ENCODE results near the gene PPARG. TPM values are rescaled to one million over a fixed set of nuclear protein-coding genes. Genes with fewer than 3 reads are reported as not detected.
"Not testable (repeated sequence)": the region's sequence is repeated elsewhere in the genome, so short reads cannot be mapped to it uniquely, and the experiment has no call there.

PPARG gene
- total RNA-seq, 5 donors from 2014 or later (not counting 1 experiment from before 2014, with no cell fraction given) = 0.35 to 0.69 (median 0.63) TPM; not detected in 2

GRCh38 chr3:12444582-12445471 lies 156.0 kb downstream of the PPARG start:
- ChIA-PET CTCF (no interaction called here), POLR2A (no interaction called here)
- Mint-ChIP-seq H3K4me1 (no peaks in the 10 kb centered on the region), H3K27me3 (peaks cover 12 to 19% of the 10 kb centered on the region in 2 donors), H3K36me3 (no peaks in the 10 kb centered on the region), H3K27ac (no peak overlapping the region), H3K9me3 (no peaks in the 10 kb centered on the region), H3K4me3 (no peak overlapping the region)
- 75% methylated on average over 15 of the region's 24 CpGs for WGBS (ENCODE audit: insufficient coverage)
- Histone ChIP-seq H3K27me3 (replicated peaks in 1 of 2; ENCODE audit: control insufficient read depth in 2 of 2, extremely low read depth in 1 of 2, insufficient read depth in 2 of 2, low read length in 1 of 2) (peaks cover 0 to 22% of the 10 kb centered on the region in 2 experiments), H3K36me3 (ENCODE audit: control insufficient read depth in 2 of 2, extremely low read depth in 1 of 2, insufficient read depth in 1 of 2, low read length in 1 of 2) (no peaks in the 10 kb centered on the region), H3K27ac (ENCODE audit: low read length) (no peak overlapping the region), H3K4me3 (ENCODE audit: control insufficient read depth in 1 of 2, extremely low read depth in 1 of 2, low read length in 1 of 2) (no peak overlapping the region), H3K4me1 (ENCODE audit: control insufficient read depth in 1 of 2, extremely low read depth in 1 of 2, insufficient read depth in 2 of 2, low read length in 2 of 2) (no peaks in the 10 kb centered on the region), H3K9me3 (no peaks in the 10 kb centered on the region)
- ATAC-seq (replicated peaks in 1 of 4) (no peak), DNase-seq (no peak)

GRCh38 chr3:12445523-12446240 lies 156.8 kb downstream of the PPARG start:
- Mint-ChIP-seq H3K27me3 (peaks cover 12 to 19% of the 10 kb centered on the region in 2 donors), H3K4me3 (no peak overlapping the region), H3K4me1 (no peaks in the 10 kb centered on the region), H3K36me3 (no peaks in the 10 kb centered on the region), H3K27ac (no peak overlapping the region), H3K9me3 (no peaks in the 10 kb centered on the region)
- no peaks in the 10 kb centered on the region for H3K9me3 ChIP-seq
- H3K4me1 ChIP-seq (ENCODE audit: control insufficient read depth in 1 of 2, extremely low read depth in 1 of 2, insufficient read depth in 2 of 2, low read length in 2 of 2) = no peaks in the 10 kb centered on the region
- no peak overlapping the region for H3K4me3 ChIP-seq (ENCODE audit: control insufficient read depth in 1 of 2, extremely low read depth in 1 of 2, low read length in 1 of 2)
- CTCF ChIA-PET = no interaction called here
- POLR2A ChIA-PET = no interaction called here
- H3K36me3 ChIP-seq (ENCODE audit: control insufficient read depth in 2 of 2, extremely low read depth in 1 of 2, insufficient read depth in 1 of 2, low read length in 1 of 2) = no peaks in the 10 kb centered on the region
- ATAC-seq (replicated peaks in 1 of 4) (no peak), DNase-seq (no peak)
- H3K27ac ChIP-seq (ENCODE audit: low read length) = no peak overlapping the region
- peaks cover 0 to 22% of the 10 kb centered on the region in 2 experiments for H3K27me3 ChIP-seq (replicated peaks in 1 of 2; ENCODE audit: control insufficient read depth in 2 of 2, extremely low read depth in 1 of 2, insufficient read depth in 2 of 2, low read length in 1 of 2)
- 83% methylated on average over 5 of the region's 8 CpGs for WGBS (ENCODE audit: insufficient coverage)

GRCh38 chr3:12446298-12446697 lies 157.4 kb downstream of the PPARG start:
- Mint-ChIP-seq H3K4me1 (no peaks in the 10 kb centered on the region), H3K9me3 (no peaks in the 10 kb centered on the region), H3K27ac (no peak overlapping the region), H3K4me3 (no peak overlapping the region), H3K36me3 (no peaks in the 10 kb centered on the region), H3K27me3 (peaks cover 12 to 19% of the 10 kb centered on the region in 2 donors)
- Histone ChIP-seq H3K4me3 (ENCODE audit: control insufficient read depth in 1 of 2, extremely low read depth in 1 of 2, low read length in 1 of 2) (no peak overlapping the region), H3K27me3 (replicated peaks in 1 of 2; ENCODE audit: control insufficient read depth in 2 of 2, extremely low read depth in 1 of 2, insufficient read depth in 2 of 2, low read length in 1 of 2) (peaks cover 0 to 22% of the 10 kb centered on the region in 2 experiments), H3K27ac (ENCODE audit: low read length) (no peak overlapping the region), H3K9me3 (no peaks in the 10 kb centered on the region), H3K36me3 (ENCODE audit: control insufficient read depth in 2 of 2, extremely low read depth in 1 of 2, insufficient read depth in 1 of 2, low read length in 1 of 2) (no peaks in the 10 kb centered on the region), H3K4me1 (ENCODE audit: control insufficient read depth in 1 of 2, extremely low read depth in 1 of 2, insufficient read depth in 2 of 2, low read length in 2 of 2) (no peaks in the 10 kb centered on the region)
- POLR2A ChIA-PET = no interaction called here
- CTCF ChIA-PET = no interaction called here
- ATAC-seq (replicated peaks in 1 of 4) (no peak), DNase-seq (no peak)
- 74% methylated on average over 6 of the region's 7 CpGs for WGBS (ENCODE audit: insufficient coverage)

DNA sequence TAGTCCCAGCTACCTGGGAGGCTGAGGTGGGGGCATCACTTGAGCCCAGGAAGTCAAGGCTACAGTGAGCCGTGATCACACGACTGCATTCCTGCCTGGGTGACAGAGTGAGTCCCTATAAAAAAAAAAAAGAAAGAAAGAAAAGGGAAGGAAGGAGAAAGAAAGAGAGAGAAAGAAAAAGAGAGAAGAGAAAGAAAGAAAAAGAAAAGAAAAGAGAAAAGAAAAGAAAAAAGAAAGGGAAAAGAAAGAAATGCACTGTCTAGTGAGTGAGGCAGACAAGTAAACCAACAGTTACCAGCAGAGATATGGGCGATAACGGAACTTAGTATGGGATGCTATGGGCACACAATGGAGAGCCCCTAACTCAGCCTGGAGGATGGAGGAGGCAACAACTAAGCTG lies 158.2 kb downstream of the PPARG start:
- Mint-ChIP-seq H3K4me3 (no peak overlapping the region), H3K9me3 (no peaks in the 10 kb centered on the region)
- 96% methylated on average over 4 of the region's 4 CpGs for WGBS (ENCODE audit: insufficient coverage)

GRCh38 chr3:12448404-12449202 lies 159.7 kb downstream of the PPARG start:
- POLR2A ChIA-PET; H3K27ac ChIP-seq (ENCODE audit: low read length); H3K36me3 ChIP-seq (ENCODE audit: control insufficient read depth in 2 of 2, extremely low read depth in 1 of 2, insufficient read depth in 1 of 2, low read length in 1 of 2); H3K36me3 Mint-ChIP-seq; H3K27ac Mint-ChIP-seq; H3K9me3 ChIP-seq; H3K27me3 ChIP-seq (replicated peaks in 1 of 2; ENCODE audit: control insufficient read depth in 2 of 2, extremely low read depth in 1 of 2, insufficient read depth in 2 of 2, low read length in 1 of 2); H3K4me3 ChIP-seq (ENCODE audit: control insufficient read depth in 1 of 2, extremely low read depth in 1 of 2, low read length in 1 of 2); H3K9me3 Mint-ChIP-seq; H3K4me3 Mint-ChIP-seq; DNase-seq; ATAC-seq (replicated peaks in 1 of 4); CTCF ChIA-PET; H3K4me1 ChIP-seq (ENCODE audit: control insufficient read depth in 1 of 2, extremely low read depth in 1 of 2, insufficient read depth in 2 of 2, low read length in 2 of 2); H3K4me1 Mint-ChIP-seq: not testable (repeated sequence)
- peaks cover 4 to 12% of the 10 kb centered on the region in 2 donors for H3K27me3 Mint-ChIP-seq
- 100% methylated on average over 1 of the region's 4 CpGs for WGBS (ENCODE audit: insufficient coverage)

More for the DNA sequence above, 158.2 kb downstream of the PPARG start:
- H3K4me1 Mint-ChIP-seq = no peaks in the 10 kb centered on the region
- Histone ChIP-seq H3K4me3 (ENCODE audit: control insufficient read depth in 1 of 2, extremely low read depth in 1 of 2, low read length in 1 of 2) (no peak overlapping the region), H3K27ac (ENCODE audit: low read length) (no peak overlapping the region), H3K9me3 (no peaks in the 10 kb centered on the region), H3K27me3 (replicated peaks in 1 of 2; ENCODE audit: control insufficient read depth in 2 of 2, extremely low read depth in 1 of 2, insufficient read depth in 2 of 2, low read length in 1 of 2) (peaks cover 0 to 20% of the 10 kb centered on the region in 2 experiments), H3K36me3 (ENCODE audit: control insufficient read depth in 2 of 2, extremely low read depth in 1 of 2, insufficient read depth in 1 of 2, low read length in 1 of 2) (no peaks in the 10 kb centered on the region), H3K4me1 (ENCODE audit: control insufficient read depth in 1 of 2, extremely low read depth in 1 of 2, insufficient read depth in 2 of 2, low read length in 2 of 2) (no peaks in the 10 kb centered on the region)
- H3K27ac Mint-ChIP-seq = no peak overlapping the region
- no peak for DNase-seq
- H3K36me3 Mint-ChIP-seq = no peaks in the 10 kb centered on the region
- CTCF ChIA-PET = no interaction called here
- POLR2A ChIA-PET = no interaction called here
- no peak for ATAC-seq (replicated peaks in 1 of 4)
- peaks cover 12 to 19% of the 10 kb centered on the region in 2 donors for H3K27me3 Mint-ChIP-seq

DNA sequence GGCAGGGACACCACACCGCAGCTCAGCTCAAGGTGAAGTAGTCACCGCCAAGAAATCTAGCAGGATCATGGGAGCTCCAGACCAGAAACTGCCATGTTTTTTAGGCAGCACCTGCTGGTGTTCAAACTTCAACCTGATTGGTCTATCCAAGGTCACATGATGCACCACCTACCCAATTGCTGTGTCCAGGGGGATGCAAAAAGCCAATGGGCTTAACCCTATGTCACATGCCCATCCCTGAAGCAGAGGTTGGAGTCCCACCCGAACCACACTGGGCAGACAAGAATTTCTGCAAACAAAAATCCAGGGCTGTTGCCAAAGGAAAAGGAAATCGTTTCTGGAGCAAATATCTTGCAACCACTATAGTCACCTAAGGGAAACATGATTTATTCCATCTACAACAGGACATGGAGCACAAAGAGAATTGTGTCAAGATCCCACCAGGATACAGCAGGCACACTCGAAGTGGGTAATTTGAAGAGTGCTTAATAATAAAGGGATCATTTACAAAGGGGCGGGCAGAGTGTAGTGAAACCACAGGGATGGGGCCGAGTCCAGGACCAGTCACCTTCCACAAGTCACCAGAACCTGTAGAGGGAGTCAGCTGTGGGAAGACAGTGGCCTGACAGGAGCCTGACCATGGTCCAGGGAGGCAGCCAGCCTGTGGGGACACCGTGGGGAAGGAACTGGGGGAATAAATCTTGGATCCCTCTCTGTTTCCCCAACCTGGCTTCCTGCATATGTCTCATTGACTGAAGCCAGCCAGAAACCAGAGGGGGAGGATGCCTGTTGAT lies 161.2 kb downstream of the PPARG start:
- Mint-ChIP-seq H3K27me3 (peaks cover 0 to 6% of the 10 kb centered on the region in 2 donors), H3K4me1 (no peaks in the 10 kb centered on the region), H3K36me3 (no peaks in the 10 kb centered on the region), H3K9me3 (no peaks in the 10 kb centered on the region), H3K4me3 (no peak overlapping the region), H3K27ac (no peak overlapping the region)
- WGBS (ENCODE audit: insufficient coverage) = 96% methylated on average over 4 of the region's 8 CpGs
- Histone ChIP-seq H3K36me3 (ENCODE audit: control insufficient read depth in 2 of 2, extremely low read depth in 1 of 2, insufficient read depth in 1 of 2, low read length in 1 of 2) (no peaks in the 10 kb centered on the region), H3K4me1 (ENCODE audit: control insufficient read depth in 1 of 2, extremely low read depth in 1 of 2, insufficient read depth in 2 of 2, low read length in 2 of 2) (no peaks in the 10 kb centered on the region), H3K27me3 (replicated peaks in 1 of 2; ENCODE audit: control insufficient read depth in 2 of 2, extremely low read depth in 1 of 2, insufficient read depth in 2 of 2, low read length in 1 of 2) (peaks cover 0 to 7% of the 10 kb centered on the region in 2 experiments), H3K27ac (ENCODE audit: low read length) (no peak overlapping the region), H3K9me3 (no peaks in the 10 kb centered on the region), H3K4me3 (ENCODE audit: control insufficient read depth in 1 of 2, extremely low read depth in 1 of 2, low read length in 1 of 2) (no peak overlapping the region)
- POLR2A ChIA-PET = no interaction called here
- CTCF ChIA-PET = no interaction called here
- no peak for ATAC-seq (replicated peaks in 1 of 4)
- DNase-seq = no peak

Measured in T-cell (primary cell).